ENCODE measurements around the gene MCRS1.
A peak's percentile ranks its signal among the peaks of the same experiment; 100 is the strongest.
"Not testable (repeated sequence)": the region's sequence is repeated elsewhere in the genome, so short reads cannot be mapped to it uniquely, and the experiment has no call there.

MCRS1 gene, protein sequence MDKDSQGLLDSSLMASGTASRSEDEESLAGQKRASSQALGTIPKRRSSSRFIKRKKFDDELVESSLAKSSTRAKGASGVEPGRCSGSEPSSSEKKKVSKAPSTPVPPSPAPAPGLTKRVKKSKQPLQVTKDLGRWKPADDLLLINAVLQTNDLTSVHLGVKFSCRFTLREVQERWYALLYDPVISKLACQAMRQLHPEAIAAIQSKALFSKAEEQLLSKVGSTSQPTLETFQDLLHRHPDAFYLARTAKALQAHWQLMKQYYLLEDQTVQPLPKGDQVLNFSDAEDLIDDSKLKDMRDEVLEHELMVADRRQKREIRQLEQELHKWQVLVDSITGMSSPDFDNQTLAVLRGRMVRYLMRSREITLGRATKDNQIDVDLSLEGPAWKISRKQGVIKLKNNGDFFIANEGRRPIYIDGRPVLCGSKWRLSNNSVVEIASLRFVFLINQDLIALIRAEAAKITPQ

DNA sequence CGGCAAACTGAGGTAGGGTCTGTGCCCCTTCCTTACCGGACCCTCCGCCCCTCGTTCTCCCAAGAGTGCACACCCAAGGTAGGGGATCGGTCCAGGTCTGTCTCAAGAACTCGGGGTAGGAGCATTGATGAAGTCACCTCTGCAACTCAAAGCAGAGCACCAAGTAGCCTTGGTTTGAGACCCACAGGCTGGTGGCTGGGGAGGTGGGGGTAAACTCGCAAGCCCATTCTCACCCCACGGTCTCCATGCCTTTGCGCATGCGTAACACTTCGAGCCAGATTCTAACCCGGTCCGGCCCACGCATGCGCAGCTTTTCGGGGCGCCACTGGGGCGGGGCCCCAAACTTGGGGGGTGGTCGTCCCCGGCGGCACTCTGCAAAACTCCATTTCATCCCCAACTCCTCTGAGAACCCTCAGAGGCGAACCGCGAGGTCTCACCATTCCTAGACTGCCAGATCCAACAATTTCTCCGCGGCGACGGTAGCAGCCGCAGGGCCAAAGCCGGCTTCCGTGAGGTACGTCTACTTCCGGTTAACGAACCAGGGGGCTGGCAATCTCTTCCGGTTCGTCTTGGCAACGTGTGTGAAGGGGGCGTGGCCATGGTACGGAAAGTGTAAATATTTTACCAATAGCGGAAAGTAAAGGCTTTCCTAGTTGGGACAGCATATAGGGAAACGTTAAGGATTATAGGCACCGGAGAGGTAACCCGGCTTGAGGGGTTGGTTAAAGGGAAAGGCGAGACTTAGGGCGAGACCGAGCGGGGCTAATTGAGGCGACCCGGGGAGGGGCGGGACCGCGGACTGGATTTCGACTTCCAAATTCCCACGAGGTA, at the start of gene MCRS1:
Gene MCRS1 (minus strand): TSS at position 532 of the 831 bp plus-strand sequence. CDS start 1,411 bp downstream, outside the sequence.
- DNase-seq, result peak; percentile 85

DNA sequence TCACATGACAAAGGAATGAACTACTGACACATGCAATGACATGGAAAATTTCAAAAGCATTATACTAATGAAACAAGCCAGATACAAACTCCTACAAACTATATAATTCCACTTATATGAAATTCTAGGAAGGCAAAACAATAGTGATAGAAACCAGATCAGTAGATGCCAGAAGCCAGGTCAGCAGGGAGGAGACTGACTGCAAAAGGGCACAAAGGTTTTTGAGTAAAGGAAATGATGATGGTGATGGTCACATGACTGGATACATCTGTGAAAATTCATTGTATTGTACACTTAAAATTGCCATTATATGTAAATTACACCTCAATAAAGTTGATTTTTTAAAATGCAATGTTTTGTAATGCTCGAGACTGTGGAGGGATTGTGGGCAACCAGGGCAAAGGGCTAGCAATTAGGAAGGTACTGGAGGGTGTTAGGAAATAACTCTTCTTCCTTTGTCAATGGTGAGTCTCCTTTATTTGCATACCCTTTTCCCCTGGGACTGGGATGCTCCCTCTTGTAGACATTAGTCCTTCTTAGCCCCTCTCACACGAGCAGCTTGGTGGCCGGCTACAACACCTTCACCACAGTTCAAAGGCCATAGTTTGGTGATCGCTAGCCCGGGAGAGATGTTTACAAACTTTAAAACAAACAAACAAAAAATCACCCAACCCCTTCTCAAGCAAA, 48.7 kb upstream of the MCRS1 start:
- DNase-seq, result no peak

DNA sequence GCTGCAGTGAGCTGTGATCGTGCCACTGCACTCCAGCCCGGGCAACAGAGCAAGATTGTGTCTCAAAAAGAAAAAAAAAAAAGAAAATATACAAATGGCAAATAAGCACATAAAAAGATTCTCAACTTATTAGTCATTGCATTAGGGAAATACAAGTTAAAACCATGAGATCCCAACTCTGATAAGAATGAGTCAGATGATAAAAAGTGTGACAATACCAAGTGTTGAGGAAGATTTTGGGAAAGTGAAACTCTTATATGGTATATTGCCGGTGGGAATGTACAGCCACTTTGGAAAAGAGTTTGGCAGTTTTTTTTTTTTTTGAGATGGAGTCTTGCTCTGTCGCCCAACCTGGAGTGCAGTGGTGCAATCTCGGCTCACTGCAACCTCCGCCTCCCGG, 47.8 kb upstream of the MCRS1 start:
- peak; percentile 31 for DNase-seq

DNA sequence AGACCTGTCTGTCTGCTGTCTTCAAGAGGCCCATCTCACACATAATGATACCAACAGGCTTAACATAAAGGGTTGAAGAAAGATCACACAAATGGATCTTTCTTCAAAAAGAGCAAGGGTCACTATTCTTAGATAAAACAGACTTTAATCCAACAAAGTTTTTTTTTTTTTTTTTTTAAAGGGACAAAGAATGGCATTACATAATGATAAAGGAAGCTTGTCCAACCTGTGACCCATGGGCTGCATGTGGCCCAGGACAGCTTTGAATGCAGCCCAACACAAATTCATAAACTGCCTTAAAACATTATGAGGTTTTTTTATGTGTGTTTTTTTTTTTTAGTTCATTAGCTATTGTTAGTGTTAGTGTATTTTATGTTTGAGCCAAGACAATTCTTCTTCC, 44.3 kb upstream of the MCRS1 start:
- DNase-seq, result no peak

DNA sequence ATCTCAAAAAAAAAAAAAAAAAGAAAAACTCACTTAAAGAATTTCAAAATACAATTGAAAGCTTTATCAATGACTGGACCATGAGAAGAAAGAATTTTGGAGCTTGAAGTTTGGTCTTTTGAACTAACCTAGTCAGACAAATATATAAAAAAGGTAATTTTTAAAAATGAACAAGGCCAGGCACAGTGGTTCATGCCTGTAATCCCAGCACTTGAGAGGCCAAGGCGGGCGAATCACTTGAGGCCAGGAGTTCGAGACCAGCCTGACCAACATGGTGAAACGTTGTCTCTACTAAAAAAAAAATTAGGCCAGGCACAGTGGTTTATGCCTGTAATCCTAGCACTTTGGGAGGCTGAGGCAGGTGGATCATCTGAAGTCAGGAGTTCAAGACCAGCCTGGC, 42.8 kb upstream of the MCRS1 start:
- DNase-seq, result not testable (repeated sequence)

DNA sequence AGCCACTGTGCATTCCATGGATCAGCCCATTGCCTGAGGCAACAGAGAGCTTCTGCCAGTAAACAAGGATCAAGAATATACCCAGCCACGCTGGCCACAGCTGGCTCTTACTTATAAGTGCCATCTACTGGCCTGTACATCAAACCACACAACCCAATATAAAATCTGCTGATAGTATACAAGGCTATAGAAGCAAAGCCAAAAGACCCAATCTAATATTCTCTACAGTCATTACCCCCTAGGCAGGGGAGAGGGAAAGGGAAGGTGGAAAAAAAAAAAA, 41.9 kb upstream of the MCRS1 start:
- no peak for DNase-seq

DNA sequence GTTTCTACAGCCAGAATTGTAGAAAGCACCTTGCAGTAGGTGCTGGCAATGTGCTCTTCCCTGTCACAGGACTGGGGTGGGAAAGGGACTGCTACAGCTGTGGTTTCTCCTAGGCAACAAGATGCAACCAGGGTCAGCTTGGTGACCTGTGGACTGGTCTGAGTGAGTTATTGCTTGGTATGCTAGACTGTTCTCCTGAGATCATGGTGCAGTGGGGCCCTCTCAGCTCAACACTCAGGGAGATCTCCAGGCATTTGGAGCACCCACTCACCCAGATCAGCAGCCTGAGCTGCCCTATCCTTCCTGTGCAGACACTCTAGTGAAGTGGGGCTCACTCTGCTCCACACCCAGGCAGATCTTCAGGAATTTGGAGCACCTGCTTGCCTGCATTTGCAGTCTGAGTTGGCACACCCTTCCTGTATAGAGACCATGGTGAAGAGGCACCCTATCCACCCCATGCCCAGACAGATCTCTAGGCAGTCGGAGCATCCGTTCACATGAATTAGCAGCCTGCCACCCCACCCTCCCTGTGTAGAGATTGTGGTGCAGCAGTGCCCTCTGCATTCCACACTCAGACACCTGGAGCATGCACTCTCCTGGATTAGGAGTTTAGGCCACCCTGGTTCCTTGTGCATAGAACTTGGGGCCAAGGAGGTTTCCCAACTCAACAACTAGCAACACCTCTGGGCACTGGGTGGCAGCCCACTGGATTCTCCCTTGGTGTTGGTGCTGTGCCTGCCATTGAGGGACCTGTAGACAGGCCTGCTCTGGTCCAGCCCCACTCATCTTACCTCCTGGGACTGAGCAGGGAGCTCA, 41.3 kb upstream of the MCRS1 start:
- DNase-seq, result no peak

DNA sequence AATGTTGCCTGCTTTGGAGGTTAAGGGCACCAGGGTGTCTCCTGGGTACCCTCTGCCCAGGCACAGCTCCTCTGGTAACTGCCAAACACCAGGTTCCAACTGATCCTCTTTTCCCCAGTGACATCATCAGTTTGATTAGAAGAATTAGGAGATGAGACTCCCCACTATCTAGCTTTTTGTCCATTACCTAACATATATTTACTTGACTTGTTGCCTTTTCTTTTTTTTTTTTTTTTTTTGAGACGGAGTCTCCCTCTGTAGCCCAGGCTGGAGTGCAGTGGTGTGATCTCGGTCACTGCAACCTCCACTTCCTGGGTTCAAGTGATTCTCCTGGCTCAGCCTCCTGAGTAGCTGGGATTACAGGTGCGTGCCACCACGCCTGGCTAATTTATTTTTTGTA, 37.6 kb upstream of the MCRS1 start, which contains the start of gene FAM186B:
Gene FAM186B (minus strand): TSS at position 101 of the 400 bp plus-strand sequence. CDS start 162 bp downstream, outside the sequence.
- DNase-seq, result not testable (repeated sequence)

DNA sequence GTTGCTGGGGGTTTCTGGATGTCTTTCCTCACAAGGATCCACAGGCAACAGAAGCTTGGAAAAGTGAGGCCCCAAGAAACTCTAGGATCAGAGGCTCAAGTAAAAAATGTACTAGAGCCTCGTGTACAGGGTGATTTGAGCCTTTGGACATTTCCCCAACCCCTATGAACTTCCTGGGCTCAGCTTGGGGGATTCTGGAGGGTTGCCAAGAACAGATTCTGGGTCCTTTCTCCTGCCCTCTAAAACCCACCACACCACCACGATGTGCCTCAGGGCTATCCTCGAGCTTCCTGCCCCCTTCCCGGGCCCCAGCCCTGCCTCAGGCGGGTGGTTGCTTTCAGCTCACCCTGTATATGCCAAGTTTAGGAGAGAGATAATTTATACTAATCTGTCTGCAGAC, 36.9 kb upstream of the MCRS1 start:
- DNase-seq, result no peak

DNA sequence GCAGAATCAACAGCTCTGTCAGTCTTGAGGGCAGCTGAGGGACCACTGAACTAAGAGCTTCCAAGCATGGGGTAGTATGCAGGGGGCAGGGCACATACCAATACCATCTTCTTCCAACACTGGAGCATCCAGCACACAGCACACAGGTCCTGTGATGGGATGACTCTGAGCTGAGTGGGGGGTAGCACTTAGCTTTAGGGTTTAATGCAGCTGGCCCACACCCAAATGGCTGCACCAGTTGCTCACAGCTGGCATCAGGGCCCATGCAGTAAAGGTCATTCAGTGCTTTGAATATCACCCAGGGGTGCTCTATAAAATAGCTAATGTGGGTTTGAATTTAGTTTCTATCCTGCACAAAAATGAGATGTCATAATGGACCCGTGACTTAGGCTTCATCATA, 35.8 kb upstream of the MCRS1 start:
- DNase-seq, result no peak

DNA sequence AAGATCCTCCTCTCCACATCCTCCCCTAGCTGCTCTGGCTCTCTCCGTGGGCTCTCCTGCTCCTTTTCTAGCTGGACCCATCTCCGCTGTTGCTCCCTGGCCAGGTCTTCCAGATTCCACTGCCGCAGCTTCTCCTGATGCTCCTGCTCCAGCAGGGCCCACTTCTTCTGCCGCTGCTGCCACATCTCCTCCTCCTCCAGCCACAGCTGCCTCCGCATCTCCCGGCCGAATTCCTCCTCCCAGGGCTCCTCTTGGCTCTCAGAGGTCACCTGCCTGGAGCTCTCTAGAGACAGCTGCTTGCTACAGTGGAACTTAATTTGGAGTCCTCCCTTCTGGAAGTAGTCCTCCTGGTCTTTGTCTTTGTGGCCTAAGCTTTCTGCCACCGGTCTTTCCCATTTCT, 32.0 kb upstream of the MCRS1 start:
- no peak for DNase-seq

DNA sequence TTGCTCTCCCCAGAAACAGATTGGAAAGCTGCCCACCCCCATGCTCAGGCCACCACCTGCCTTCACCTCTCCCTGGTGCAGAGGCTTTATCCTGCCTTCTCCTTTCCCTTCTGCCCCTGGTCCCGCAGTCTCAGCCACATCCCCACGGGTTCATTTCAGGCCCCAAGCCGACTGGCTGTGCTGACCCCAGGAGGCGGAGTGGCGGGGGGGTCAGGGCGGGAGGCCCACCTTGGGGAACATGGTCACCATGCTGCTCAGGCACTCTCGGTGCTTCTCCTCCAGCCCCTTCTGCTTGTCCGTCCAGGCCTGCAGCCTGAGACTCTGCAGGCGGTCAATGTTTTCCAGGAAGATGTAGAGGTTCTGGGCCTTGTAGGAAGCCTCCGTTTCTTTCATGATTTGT, 30.6 kb upstream of the MCRS1 start:
- DNase-seq, result no peak

DNA sequence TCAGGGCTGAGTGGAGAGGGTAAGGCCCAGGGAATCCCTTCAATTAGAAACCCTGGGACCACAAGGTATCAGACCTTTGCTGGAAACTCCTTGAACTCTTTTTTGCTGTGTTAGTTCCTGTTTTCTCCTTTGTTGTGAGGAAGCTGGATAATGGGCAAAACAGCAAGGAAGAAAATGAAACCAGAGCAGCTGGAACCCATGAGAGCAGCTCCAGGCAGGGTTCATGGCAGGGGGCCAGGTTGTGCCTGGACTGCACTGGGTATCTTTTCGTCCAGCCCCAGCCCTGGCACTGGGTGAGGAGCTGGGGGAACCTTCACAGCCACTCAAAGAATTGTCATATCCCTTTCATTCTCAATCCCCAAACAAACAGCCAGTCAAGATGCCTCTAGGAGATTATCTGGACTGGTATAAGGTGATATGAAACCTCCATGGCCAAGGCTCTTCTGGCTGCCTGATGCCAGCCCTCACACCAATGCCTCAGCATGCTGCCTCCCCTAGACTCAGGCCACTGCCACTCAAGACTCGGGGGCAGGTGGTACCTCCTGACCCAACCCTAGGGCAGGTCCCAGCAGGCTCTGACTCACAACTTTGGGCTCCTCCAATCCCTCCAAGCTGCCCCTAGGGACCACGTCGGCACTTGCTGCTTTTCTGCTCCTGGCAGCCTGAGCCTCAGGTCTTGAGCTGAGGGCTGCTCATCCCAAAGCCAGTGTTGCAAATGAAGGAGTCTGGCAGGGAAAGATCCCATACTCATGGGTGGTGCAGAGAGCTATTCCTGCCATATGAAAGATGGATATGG, 21.0 kb upstream of the MCRS1 start:
- no peak for DNase-seq

DNA sequence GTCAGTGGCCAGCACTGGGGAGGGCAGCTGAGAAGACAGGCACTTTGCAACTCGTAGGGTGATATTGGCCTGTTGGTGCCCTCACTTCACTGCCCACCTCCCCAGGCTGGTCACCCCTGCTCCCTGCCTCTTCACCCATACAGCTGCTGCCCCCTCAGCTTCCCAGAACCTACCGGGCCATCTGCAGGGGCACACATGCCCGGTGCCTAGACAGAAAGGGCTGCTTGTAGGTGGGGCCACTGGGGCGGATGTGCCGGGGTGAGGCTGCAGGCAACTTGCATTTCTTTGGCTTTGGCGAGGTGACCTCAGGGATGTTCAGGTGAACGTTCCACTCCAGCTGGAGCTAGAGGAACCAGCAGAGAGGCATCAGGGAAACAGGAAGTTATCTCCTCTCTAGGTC, 20.3 kb upstream of the MCRS1 start:
- no peak for DNase-seq

DNA sequence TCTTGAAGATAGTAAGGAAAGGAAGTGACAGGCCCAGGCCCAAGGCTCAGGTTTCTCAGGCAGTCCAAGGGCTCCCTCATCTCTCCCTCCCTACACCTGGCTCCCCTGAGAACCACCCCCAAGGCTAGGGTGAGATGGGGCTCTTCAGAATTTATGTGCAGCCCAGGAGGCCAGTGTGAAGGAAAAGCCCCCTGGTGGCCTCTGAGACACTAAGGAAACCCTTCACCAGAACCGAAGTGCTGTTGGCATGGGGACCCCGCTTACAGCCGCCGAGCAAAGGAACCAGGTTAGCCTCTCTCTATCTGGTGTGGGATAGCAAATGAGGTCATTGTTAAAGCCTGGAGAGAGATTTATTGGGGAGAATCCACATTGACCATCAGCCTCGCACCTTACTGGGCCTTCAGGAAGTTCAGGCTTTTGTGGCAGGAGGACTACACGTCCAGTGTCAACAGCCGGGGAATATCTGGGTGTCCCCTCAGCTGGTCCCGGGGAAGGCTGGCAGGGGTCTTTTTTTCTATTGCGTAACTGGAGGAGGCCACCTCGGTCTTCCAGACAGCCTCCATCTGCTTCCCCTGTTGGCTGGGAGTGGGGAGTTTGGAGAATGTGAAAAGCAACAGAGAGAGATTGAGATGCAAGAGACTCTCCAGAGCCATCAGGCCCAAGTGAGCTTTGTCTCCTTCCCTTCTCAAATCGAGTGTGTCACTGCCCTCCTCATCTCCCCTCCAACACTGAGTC, 19.4 kb upstream of the MCRS1 start:
- DNase-seq, result no peak

DNA sequence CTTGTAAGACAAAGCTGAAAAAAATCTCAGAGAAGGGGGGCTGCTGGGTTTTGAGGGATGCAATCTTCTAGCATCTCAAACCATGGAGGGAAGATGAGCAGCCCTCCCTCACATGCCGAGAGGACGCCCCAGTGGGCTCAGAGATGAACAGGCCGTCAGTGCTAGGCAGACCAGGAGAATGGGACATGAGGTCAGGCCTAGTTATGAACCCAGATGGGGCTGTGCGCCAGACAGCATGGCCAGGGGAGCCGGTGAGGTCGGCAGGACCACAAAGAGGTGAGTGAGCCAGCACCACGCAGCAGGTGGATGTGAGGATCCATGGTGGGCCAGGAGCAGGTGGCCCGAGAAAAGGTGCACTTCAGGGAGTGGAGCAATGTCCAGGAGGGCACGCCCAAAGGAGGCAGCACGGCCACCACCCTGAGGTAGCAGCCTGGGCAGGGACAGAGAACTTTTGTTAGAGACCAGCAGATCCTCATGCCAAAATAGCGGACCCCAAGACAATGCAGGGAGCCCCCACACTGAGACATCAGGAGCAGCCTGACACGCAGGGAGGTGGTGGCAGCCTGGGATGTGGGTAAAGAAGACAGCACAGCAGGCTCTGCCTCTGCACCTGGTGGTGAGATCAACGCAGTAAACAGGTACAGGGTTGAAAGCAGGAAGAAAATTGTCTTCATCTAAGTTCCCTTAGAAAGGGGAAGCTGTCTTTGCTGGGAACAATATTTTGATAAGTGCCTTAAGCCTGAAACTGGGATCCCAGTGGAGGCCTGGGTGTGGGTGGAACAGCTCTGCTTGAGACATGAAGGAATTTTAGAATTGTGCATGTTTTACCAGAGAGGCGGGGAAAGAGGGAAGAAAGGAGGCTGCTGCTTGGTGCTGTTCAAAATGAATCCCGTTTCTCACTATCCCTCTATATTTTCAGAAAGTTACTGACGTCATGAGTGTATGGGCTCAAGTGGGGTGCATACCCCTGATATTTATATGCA, 17.8 kb upstream of the MCRS1 start:
- no peak for DNase-seq

DNA sequence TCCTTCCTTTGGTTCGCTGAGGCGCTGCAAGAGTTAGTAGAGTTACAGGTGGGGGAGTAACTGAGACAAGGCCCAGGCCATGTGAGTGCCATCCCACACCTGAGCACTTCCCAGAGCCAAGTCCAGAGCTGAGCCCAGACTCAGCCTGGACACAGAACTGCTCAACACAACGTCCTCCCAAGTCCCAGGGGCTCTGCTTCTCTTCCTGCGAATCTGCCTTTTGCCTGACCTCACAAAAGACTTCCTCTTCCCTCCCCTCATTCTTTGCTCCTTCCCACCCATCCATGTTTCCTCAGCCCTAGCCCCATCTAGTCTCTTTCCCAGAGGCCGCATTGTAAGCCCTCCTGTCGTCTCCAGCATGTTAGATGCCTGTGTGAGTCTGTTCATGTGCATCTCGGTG, 16.6 kb upstream of the MCRS1 start:
- DNase-seq, result no peak

DNA sequence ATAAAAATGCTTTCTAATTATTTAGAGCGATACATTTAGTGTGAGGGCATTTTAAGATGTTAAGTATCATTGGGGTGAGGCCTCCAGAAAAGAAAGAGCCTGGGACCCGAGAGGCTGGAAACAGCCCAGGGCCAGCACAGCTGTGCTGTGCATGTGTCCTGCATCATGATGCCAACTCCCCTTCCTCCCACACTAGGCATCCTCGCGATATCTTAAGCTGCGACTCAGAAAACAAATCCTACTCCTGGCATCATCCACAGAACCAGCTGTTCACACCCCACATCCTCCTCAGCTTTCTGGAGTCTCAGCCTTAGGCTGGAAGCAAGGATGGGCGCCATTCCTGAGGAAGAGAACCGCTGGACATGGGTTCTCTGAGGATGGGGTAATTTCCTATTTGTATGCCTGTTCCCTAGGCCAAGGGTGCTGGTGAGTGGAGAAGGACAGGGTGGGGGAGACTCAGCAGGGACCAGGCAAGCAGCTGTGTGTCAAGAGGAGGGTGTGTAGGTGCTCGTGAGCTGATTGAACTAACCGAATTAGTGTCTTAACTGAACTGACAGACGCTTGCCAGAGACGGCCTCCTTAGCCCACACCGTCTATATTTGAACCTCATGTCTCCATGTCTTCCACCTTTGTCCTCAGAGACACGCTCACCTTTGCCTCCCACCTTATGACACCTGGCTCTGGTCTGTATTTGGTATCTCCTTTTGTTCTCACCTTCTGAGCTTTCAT, 15.6 kb upstream of the MCRS1 start:
- no peak for DNase-seq

DNA sequence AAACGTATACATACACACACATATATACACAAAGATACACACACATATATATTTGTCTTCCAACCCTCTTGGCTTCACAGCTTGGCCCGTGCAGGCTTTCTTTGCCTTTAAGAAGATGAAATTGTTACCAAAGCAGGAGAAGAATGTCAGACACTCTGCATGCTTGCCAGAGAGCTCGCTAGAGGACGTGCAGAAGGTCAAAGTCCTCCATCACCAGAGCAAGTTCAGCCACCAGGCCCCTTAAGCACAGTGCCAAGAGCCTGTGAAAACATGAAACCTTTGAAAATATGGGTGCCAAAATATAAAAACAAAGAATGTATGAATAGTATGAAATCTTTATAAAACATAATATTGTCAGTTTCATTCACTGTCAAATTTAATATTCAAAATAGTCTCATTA, 14.9 kb upstream of the MCRS1 start:
- DNase-seq, result no peak
